ENCODE data around the gene COA5. TPM values are rescaled to one million over a fixed set of nuclear protein-coding genes. Genes with fewer than 3 reads are reported as not detected.

The COA5 gene
- total RNA-seq, 2 experiments from 2014 or later: 21.6 to 25.3 TPM

DNA sequence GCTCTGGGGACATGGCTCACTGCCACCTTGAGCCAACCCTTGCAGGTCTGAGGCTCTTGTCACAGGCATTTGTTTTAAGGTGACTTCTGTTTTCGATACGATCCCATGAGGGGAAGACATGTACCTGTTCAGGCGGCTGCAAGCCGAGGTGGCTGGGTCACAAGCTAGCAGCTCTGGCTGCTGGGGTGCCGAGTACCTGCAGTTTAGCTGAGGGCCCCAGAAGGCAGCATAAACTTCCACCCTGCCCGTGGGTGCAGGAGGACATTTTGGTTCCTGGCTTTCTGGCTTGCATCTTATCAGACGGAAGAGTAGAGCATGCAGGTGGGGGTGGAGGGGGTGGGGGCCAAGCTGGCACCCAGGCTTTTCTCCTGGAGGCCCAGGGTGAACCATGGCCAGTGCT, 28.4 kb downstream of the COA5 start:
- Mint-ChIP-seq H3K9me3 (no peaks in the 10 kb centered on the region), H3K4me1 (no peaks in the 10 kb centered on the region), H3K27me3 (no peaks in the 10 kb centered on the region), H3K4me3 (no peak overlapping the region), H3K36me3 (ENCODE audit: low read depth) (peaks cover 61% of the 10 kb centered on the region), H3K27ac (no peak overlapping the region)
- ChIA-PET POLR2A (no interaction called here), CTCF (interaction anchor here (0.6 to 1.5 kb wide), 4 partner anchors 11 to 657 kb away, joined by 3 to 5 read pairs (median 4); no protein-coding TSS in a partner anchor)
- no peak for DNase-seq

DNA sequence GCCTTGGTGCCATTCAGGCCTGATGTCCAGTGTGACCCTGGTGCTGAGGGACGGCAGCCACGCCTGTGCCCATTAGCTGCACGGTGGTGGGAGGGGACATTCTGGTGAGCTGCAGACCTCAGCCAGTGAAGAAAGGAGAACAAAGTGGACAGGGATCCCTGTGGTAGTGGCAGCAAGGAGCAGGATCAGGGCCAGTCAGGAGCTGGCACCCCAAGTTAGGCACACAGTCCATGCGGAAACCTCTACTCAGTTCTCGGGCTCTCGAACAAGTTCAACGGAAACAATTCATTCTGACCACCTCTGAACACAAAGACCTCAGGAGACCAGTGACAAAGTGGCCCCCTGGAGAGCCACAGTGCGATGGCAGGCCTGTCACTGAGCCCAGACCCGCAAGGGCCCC, 30.1 kb downstream of the COA5 start:
- DNase-seq: no peak
- Mint-ChIP-seq H3K9me3 (no peaks in the 10 kb centered on the region), H3K4me1 (no peaks in the 10 kb centered on the region), H3K27me3 (no peaks in the 10 kb centered on the region), H3K4me3 (no peak overlapping the region), H3K36me3 (ENCODE audit: low read depth) (peaks cover 60% of the 10 kb centered on the region), H3K27ac (no peak overlapping the region)
- ChIA-PET POLR2A (no interaction called here), CTCF (interaction anchor here (0.9 kb wide), 1 partner anchor 11 kb away, joined by 3 read pairs; no protein-coding TSS in a partner anchor)

DNA sequence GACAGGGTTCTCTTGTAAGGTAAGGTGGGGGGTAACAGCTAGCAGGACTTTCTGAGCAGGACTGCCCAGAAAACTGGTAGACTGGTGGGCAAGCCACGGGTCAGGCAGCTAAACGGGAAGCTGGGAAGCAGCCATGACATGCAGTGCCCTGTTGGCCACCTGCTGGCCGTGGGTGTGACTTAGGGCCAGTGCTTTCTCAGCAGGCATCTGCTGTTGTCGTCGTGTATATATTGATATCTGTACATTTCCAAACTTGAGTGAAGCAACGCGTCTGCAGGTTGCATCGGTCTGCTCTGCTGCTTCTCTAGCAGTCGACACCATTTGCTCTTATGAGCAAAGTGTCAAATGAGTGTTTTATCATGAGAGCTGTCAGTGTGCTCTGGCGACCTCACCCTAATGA, 31.0 kb downstream of the COA5 start:
- Mint-ChIP-seq H3K4me1 (no peaks in the 10 kb centered on the region), H3K4me3 (no peak overlapping the region), H3K36me3 (ENCODE audit: low read depth) (peaks cover 63% of the 10 kb centered on the region), H3K27me3 (no peaks in the 10 kb centered on the region), H3K27ac (no peak overlapping the region), H3K9me3 (no peaks in the 10 kb centered on the region)
- DNase-seq: no peak
- CTCF ChIA-PET: interaction anchor here (0.9 to 1.6 kb wide), 2 partner anchors 9 to 10 kb away, joined by 3 to 5 read pairs; no protein-coding TSS in a partner anchor
- POLR2A ChIA-PET: no interaction called here

DNA sequence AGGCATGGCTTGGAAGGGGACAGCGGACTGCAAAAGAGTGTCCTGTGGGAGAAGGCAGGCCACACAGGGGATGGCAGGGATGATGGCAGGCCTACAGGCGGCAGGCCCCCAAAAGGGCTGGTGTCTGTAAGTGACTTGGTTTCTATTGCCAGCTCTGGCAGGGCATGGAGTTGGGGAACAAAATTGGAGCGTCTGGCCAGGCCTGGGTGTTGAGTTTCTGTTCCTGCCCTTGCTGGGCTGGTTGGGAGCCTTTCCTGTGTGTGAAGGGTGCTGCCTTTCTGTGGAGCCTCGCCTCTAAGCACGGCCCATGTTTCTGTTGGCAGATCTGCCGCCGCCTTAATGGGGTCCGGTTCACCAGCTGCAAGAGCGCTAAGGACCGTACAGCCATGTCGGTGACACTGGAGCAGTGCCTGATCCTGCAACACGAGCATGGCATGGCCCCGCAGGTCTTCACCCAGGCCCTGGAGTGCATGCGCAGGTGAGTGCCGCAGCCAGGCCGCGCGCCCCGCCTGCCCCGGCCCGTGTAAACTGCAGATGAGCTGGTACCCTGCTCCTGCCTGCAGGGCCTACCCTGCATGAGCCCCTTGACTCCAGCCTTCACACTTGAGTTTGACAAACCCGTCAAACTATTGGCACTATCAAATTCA, 31.5 kb downstream of the COA5 start:
- no peak for DNase-seq
- Mint-ChIP-seq H3K4me3 (no peak overlapping the region), H3K9me3 (no peaks in the 10 kb centered on the region), H3K27me3 (no peaks in the 10 kb centered on the region), H3K27ac (no peak overlapping the region), H3K36me3 (ENCODE audit: low read depth) (peaks cover 61% of the 10 kb centered on the region), H3K4me1 (no peaks in the 10 kb centered on the region)
- CTCF ChIA-PET: interaction anchor here (1.6 kb wide), 1 partner anchor 10 kb away, joined by 5 read pairs; no protein-coding TSS in a partner anchor
- POLR2A ChIA-PET: no interaction called here

DNA sequence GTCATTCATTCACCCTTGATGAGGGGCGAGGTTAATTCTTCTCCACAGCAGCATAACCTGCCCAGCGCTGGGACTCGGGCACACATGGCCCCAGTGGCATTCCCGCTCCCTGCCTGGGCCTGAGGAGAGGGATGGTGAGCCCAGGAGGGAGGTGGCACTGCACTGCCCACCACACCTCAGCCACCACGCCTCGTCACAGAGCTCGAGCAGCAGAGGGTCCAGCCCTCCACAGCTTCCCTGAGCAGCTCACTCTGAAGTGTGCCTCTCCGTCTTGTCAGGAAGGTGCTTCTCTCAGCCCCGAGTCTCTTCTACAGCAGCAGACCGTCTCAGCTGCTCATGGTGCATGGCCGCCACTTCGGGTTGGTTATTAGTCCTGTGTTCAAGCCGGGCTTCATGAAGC, 34.9 kb downstream of the COA5 start:
- Mint-ChIP-seq H3K36me3 (ENCODE audit: low read depth) (peaks cover 68% of the 10 kb centered on the region), H3K9me3 (no peaks in the 10 kb centered on the region), H3K4me3 (no peak overlapping the region), H3K27ac (no peak overlapping the region), H3K4me1 (no peaks in the 10 kb centered on the region), H3K27me3 (no peaks in the 10 kb centered on the region)
- DNase-seq: no peak
- ChIA-PET CTCF (interaction anchor here (0.8 to 1.4 kb wide), 5 partner anchors 12 to 474 kb away, joined by 3 read pairs; no protein-coding TSS in a partner anchor), POLR2A (no interaction called here)

DNA sequence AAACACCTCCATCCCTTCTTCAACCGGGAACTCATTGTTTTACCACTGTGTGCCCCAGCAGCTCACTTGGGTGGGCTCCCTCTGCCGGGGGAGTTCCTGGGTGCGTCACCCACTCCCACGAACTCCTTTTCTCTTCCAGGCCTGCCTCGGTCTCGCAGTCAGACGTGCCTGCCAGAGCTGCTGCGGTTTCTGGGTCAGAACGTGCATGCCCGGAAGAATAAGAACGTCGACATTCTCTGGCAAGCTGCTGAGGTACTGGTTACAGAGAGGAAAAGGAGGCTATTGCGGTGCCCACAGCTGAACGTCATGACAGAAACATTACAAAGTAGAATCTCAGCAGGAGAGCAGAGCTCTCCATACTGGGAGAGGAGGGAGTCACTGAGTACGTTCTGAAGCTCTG, 35.6 kb downstream of the COA5 start:
- H3K4me1 Mint-ChIP-seq: no peaks in the 10 kb centered on the region
- H3K36me3 Mint-ChIP-seq (ENCODE audit: low read depth): peaks cover 61% of the 10 kb centered on the region
- no peaks in the 10 kb centered on the region for H3K9me3 Mint-ChIP-seq
- H3K27ac Mint-ChIP-seq: no peak overlapping the region
- no peak for DNase-seq
- no peak overlapping the region for H3K4me3 Mint-ChIP-seq
- no peaks in the 10 kb centered on the region for H3K27me3 Mint-ChIP-seq
- ChIA-PET POLR2A (no interaction called here), CTCF (interaction anchor here (0.8 to 1.4 kb wide), 3 partner anchors 11 to 125 kb away, joined by 3 read pairs; no protein-coding TSS in a partner anchor)

DNA sequence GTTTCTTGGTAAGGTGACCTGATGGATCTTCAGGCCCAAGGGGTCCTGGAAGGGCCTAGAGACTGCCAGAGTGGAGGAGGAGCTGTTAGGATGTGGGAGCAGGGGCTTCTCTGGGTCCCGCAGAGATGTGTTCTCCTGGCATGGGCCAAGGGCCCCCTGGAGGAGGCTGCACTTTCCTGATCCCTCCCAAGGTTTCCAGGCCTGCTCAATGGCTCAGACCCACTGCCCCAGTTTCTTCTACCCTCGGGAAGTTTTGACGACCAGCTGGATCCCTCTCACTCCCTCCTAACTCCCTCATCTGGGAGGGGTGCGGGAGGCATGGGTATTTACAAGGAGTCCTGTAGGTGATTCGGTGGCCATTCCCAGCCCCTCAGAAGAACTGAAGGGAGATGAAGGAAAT, 36.1 kb downstream of the COA5 start:
- Mint-ChIP-seq H3K9me3 (no peaks in the 10 kb centered on the region), H3K27ac (no peak overlapping the region), H3K36me3 (ENCODE audit: low read depth) (peaks cover 61% of the 10 kb centered on the region), H3K4me1 (no peaks in the 10 kb centered on the region), H3K27me3 (no peaks in the 10 kb centered on the region), H3K4me3 (no peak overlapping the region)
- ChIA-PET CTCF (no interaction called here), POLR2A (no interaction called here)
- DNase-seq: no peak

DNA sequence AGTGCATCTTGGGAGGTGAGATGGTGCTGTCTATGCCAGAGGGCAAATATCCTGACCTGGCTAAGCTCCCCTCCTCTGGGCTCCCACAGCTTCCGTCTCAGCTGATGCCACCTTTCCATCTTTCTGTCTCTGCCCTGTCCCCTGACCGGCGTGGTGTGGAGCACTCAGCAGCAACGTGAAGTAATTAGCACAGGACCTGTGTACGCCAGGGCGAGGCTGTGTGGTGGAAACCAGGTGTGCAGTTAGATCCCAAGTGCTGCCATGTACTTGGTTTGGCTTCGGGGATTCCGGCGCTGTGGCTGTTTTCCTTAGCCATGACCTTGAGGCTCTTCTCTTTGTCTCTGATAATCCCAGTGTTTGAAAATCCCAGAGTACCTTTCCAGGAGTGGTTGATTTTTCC, 36.5 kb downstream of the COA5 start:
- no peaks in the 10 kb centered on the region for H3K4me1 Mint-ChIP-seq
- CTCF ChIA-PET: interaction anchor here (0.7 to 1.1 kb wide), 2 partner anchors 9 to 871 kb away, joined by 3 read pairs; no protein-coding TSS in a partner anchor

DNA sequence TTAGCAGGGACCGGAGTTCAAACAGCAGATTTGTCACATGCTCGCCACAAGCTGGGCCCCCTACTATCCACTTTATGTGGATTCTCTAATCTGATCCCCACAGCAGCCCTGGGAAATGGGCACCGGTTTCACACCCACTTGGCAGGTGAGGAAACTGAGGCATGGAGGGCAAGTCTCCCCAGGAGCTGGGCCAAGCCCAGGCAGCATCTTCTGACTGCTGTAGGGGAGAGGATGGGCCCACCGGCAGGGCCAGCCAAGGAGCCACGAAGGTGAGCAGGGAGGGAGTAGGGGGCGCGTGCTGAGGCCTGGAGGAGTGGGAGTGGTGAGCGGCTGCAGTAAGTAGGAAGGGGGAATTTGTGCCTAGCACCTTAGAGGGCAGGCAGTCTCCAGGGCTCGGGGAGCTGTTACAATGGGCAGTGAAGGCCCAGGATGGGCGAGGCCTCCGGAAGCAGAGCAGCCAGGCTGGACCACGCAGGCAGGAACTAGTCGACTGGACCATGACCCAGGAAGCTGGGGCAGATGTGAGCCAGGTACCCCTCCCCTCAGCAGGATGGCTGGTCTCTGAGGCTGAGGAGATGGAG, 37.1 kb downstream of the COA5 start:
- Mint-ChIP-seq H3K27me3 (no peaks in the 10 kb centered on the region), H3K27ac (no peak overlapping the region), H3K36me3 (ENCODE audit: low read depth) (peaks cover 67% of the 10 kb centered on the region), H3K4me1 (no peaks in the 10 kb centered on the region), H3K9me3 (no peaks in the 10 kb centered on the region), H3K4me3 (no peak overlapping the region)
- POLR2A ChIA-PET: no interaction called here
- CTCF ChIA-PET: interaction anchor here (0.7 to 1.1 kb wide), 2 partner anchors 8 to 871 kb away, joined by 3 read pairs; no protein-coding TSS in a partner anchor
- no peak for DNase-seq

More for the DNA sequence above, 36.5 kb downstream of the COA5 start:
- no peaks in the 10 kb centered on the region for H3K9me3 Mint-ChIP-seq
- no peak overlapping the region for H3K27ac Mint-ChIP-seq
- POLR2A ChIA-PET: no interaction called here
- H3K36me3 Mint-ChIP-seq (ENCODE audit: low read depth): peaks cover 63% of the 10 kb centered on the region
- DNase-seq: no peak
- H3K4me3 Mint-ChIP-seq: no peak overlapping the region
- H3K27me3 Mint-ChIP-seq: no peaks in the 10 kb centered on the region

DNA sequence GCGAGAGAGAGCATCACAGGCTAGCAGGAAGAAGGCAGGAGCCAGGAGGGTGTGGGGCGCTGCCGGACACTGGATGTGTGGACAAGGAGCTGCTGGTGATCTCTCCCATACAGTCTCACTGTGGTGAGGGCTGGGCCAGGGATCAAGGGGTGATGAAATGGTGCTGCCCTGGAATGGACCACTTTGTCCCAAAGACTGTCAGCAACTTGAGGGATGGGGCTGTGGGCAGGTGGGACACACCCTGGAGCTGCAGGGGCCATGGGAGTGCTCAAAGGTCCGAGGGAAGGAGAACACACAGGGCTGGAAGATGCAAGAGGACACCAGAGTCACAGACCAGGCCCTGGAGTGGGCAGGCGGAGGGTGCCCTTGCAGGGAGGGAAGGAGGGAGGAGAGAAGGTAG, 38.0 kb downstream of the COA5 start:
- H3K9me3 Mint-ChIP-seq: no peaks in the 10 kb centered on the region
- POLR2A ChIA-PET: no interaction called here
- no peaks in the 10 kb centered on the region for H3K27me3 Mint-ChIP-seq
- no peak overlapping the region for H3K4me3 Mint-ChIP-seq
- no peak overlapping the region for H3K27ac Mint-ChIP-seq
- peaks cover 67% of the 10 kb centered on the region for H3K36me3 Mint-ChIP-seq (ENCODE audit: low read depth)
- DNase-seq: no peak
- peaks cover 2% of the 10 kb centered on the region for H3K4me1 Mint-ChIP-seq
- CTCF ChIA-PET: interaction anchor here (0.6 to 1.6 kb wide), 2 partner anchors 10 to 146 kb away, joined by 3 to 4 read pairs; no protein-coding TSS in a partner anchor

DNA sequence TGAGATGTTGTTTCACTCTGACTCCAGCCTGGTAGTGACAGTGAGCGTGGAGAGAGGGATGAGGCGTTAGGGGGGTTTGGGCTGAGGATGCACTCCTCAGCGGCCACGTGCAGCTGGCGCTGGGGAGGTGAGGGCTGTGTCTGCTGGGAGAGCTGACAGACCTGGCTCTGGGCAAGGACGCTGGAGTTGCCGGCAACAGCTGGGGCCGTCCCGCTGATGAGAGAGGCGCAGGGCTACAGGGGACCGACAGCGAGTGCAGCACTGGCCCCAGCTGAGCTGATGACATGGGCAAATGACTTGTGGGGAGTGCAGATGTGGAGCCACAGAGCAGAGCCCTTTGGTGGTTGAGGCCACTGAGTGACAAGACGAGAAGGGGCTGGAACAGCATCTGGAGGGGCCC, 38.4 kb downstream of the COA5 start:
- no peak for DNase-seq
- H3K4me3 Mint-ChIP-seq: no peak overlapping the region
- no peaks in the 10 kb centered on the region for H3K27me3 Mint-ChIP-seq
- CTCF ChIA-PET: interaction anchor here (1.3 to 1.6 kb wide), 2 partner anchors 10 to 268 kb away, joined by 3 to 4 read pairs; no protein-coding TSS in a partner anchor
- no peak overlapping the region for H3K27ac Mint-ChIP-seq
- POLR2A ChIA-PET: no interaction called here
- no peaks in the 10 kb centered on the region for H3K9me3 Mint-ChIP-seq
- peaks cover 66% of the 10 kb centered on the region for H3K36me3 Mint-ChIP-seq (ENCODE audit: low read depth)
- H3K4me1 Mint-ChIP-seq: peaks cover 6% of the 10 kb centered on the region

DNA sequence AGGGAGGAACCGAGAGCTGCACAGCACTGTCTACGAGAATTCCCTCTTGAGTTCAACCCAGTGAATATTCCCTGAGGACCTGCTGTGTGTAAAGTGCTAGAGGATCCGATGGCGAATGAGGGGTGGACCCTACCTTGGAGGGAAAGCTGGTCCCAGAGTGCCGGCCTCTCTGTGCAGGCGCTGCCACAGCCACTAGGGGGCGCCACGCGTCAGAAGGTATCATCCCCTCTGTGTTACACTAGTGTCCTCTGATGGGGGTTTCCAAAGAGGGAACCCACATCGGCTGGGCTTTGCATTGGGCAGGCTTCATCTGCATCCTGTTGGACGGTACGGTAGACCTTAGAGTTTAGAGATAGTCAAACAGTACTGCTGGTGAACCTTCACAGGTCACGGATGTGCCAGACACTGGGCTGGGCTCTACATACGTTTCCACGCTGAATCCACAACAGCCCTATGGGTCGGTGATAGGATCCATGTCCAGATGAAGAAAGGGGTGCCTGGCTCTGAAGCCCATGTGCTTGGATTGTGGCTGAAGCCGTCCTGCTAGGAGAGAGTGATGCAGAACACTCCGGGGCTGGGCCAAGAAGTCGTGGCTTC, 39.0 kb downstream of the COA5 start:
- peak; percentile 69 for DNase-seq
- Mint-ChIP-seq H3K4me3 (no peak overlapping the region), H3K9me3 (no peaks in the 10 kb centered on the region), H3K4me1 (peaks cover 6% of the 10 kb centered on the region), H3K27me3 (no peaks in the 10 kb centered on the region), H3K36me3 (ENCODE audit: low read depth) (peaks cover 66% of the 10 kb centered on the region), H3K27ac (no peak overlapping the region)
- ChIA-PET CTCF (interaction anchor here (0.8 to 1.6 kb wide), 9 partner anchors 9 to 268 kb away, joined by 3 to 5 read pairs (median 4); no protein-coding TSS in a partner anchor), POLR2A (interaction anchor here (0.6 kb wide), 1 partner anchor 268 kb away, joined by 5 read pairs; no protein-coding TSS in a partner anchor)
